Measurements from ENCODE around the gene TAF10.

TAF10 gene

GRCh38 chr11:6618117-6619003 lies 6.3 kb upstream of the TAF10 start:
- Histone ChIP-seq H3K4me1 (ENCODE audit: low read length) (peaks cover 19% of the 10 kb centered on the region; the same call in 1 of the 2 replicates), H3K4me3 (ENCODE audit: low read length) (peak overlapping the region; percentile 77), H3K9me2 (replicated peaks; ENCODE audit: insufficient read depth, low read length) (no peaks in the 10 kb centered on the region), H4K20me1 (ENCODE audit: insufficient read depth, low read length) (no peaks in the 10 kb centered on the region), H3K36me3 (replicated peaks; ENCODE audit: insufficient read depth, low read length) (no peaks in the 10 kb centered on the region), H2AFZ (ENCODE audit: low read length) (peak overlapping the region; percentile 78), H3K9me3 (replicated peaks; ENCODE audit: insufficient read depth, low read length) (no peaks in the 10 kb centered on the region), H3K9ac (ENCODE audit: low read length) (peak overlapping the region; percentile 74), H3K4me2 (ENCODE audit: low read depth, low read length) (peak overlapping the region; percentile 98), H3F3A (ENCODE audit: insufficient read depth, low read length) (no peaks in the 10 kb centered on the region), H3K79me2 (ENCODE audit: low read length) (peaks cover 14% of the 10 kb centered on the region), H3K27ac (ENCODE audit: low read length) (no peak overlapping the region), H3K27me3 (replicated peaks; ENCODE audit: insufficient read depth, low read length) (no peaks in the 10 kb centered on the region)
- TF ChIP-seq EZH2phosphoT487 (IDR thresholded peaks at IDR 0.05; ENCODE audit: low read length) (no peak), EZH2 (optimal IDR thresholded peaks at IDR 0.05; ENCODE audit: low read depth, low read length) (no peak), CTCF (IDR thresholded peaks at IDR 0.05; ENCODE audit: low read length) (no peak)
- no peak for DNase-seq

GRCh38 chr11:6617315-6617781 lies 5.3 kb upstream of the TAF10 start:
- no peak overlapping the region for H2AFZ ChIP-seq (ENCODE audit: low read length)
- H3F3A ChIP-seq (ENCODE audit: insufficient read depth, low read length), result peaks cover 8% of the 10 kb centered on the region
- TF ChIP-seq EZH2 (optimal IDR thresholded peaks at IDR 0.05; ENCODE audit: low read depth, low read length), result no peak
- no peak for TF ChIP-seq CTCF (IDR thresholded peaks at IDR 0.05; ENCODE audit: low read length)
- TF ChIP-seq EZH2phosphoT487 (IDR thresholded peaks at IDR 0.05; ENCODE audit: low read length), result no peak
- no peaks in the 10 kb centered on the region for H3K27me3 ChIP-seq (replicated peaks; ENCODE audit: insufficient read depth, low read length)
- H3K27ac ChIP-seq (ENCODE audit: low read length), result no peak overlapping the region
- H3K9ac ChIP-seq (ENCODE audit: low read length), result no peak overlapping the region
- DNase-seq, result no peak
- H3K79me2 ChIP-seq (ENCODE audit: low read length), result peaks cover 14% of the 10 kb centered on the region
- no peaks in the 10 kb centered on the region for H4K20me1 ChIP-seq (ENCODE audit: insufficient read depth, low read length)
- H3K9me3 ChIP-seq (replicated peaks; ENCODE audit: insufficient read depth, low read length), result no peaks in the 10 kb centered on the region
- no peaks in the 10 kb centered on the region for H3K36me3 ChIP-seq (replicated peaks; ENCODE audit: insufficient read depth, low read length)
- no peak overlapping the region for H3K4me2 ChIP-seq (ENCODE audit: low read depth, low read length)
- no peak overlapping the region for H3K4me3 ChIP-seq (ENCODE audit: low read length)
- peaks cover 18% of the 10 kb centered on the region; the same call in 1 of the 2 replicates for H3K4me1 ChIP-seq (ENCODE audit: low read length)
- no peaks in the 10 kb centered on the region for H3K9me2 ChIP-seq (replicated peaks; ENCODE audit: insufficient read depth, low read length)

- Histone ChIP-seq H3K27ac (ENCODE audit: low read length) (no peak overlapping the region), H3K4me3 (ENCODE audit: low read length) (no peak overlapping the region), H3K36me3 (replicated peaks; ENCODE audit: insufficient read depth, low read length) (no peaks in the 10 kb centered on the region), H3K27me3 (replicated peaks; ENCODE audit: insufficient read depth, low read length) (no peaks in the 10 kb centered on the region), H3K4me2 (ENCODE audit: low read depth, low read length) (no peak overlapping the region), H3K9me3 (replicated peaks; ENCODE audit: insufficient read depth, low read length) (no peaks in the 10 kb centered on the region), H3F3A (ENCODE audit: insufficient read depth, low read length) (peaks cover 11% of the 10 kb centered on the region), H3K4me1 (ENCODE audit: low read length) (0 out of 2 replicates have a peak, but pooled peaks cover 12% of the 10 kb centered on the region), H3K9ac (ENCODE audit: low read length) (no peak overlapping the region), H2AFZ (ENCODE audit: low read length) (no peak overlapping the region), H3K79me2 (ENCODE audit: low read length) (peaks cover 15% of the 10 kb centered on the region), H4K20me1 (ENCODE audit: insufficient read depth, low read length) (no peaks in the 10 kb centered on the region), H3K9me2 (replicated peaks; ENCODE audit: insufficient read depth, low read length) (no peaks in the 10 kb centered on the region)
- no peak for DNase-seq
- no peak for TF ChIP-seq EZH2phosphoT487 (IDR thresholded peaks at IDR 0.05; ENCODE audit: low read length)
- TF ChIP-seq CTCF (IDR thresholded peaks at IDR 0.05; ENCODE audit: low read length), result no peak
- no peak for TF ChIP-seq EZH2 (optimal IDR thresholded peaks at IDR 0.05; ENCODE audit: low read depth, low read length)
Measured at GRCh38 chr11:6616596-6617250, 4.7 kb upstream of the TAF10 start.
